HepG2 (cell line): ENCODE results near the gene SH3GLB2. TPM values are rescaled to one million over a fixed set of nuclear protein-coding genes. Genes with fewer than 3 reads are reported as not detected.

ENCODE experiments used
- CBFB ChIP-seq: sonication (generic); formaldehyde crosslinking; IDR thresholded peaks from 2 replicates; pipeline ENCODE4 v1.4.0; 2020; ENCODE audit warnings: missing genetic modification reagents
- CENPT ChIP-seq: sonication (generic); formaldehyde crosslinking; IDR thresholded peaks from 2 replicates; pipeline ENCODE4 v1.8.0; 2022; ENCODE audit warnings: low read depth, mild to moderate bottlenecking, moderate library complexity, missing genetic modification reagents
- HDAC1 ChIP-seq: sonication (generic); formaldehyde crosslinking; IDR thresholded peaks from 2 replicates; pipeline ENCODE4 v1.5.1; 2020; ENCODE audit warnings: mild to moderate bottlenecking, missing genetic modification reagents
- IKZF4 ChIP-seq: sonication (generic); formaldehyde crosslinking; IDR thresholded peaks from 2 replicates; pipeline ENCODE4 v1.5.1; 2020; ENCODE audit warnings: borderline replicate concordance, mild to moderate bottlenecking, low read depth, missing genetic modification reagents; ENCODE audit errors: not compliant biosample characterization
- MEIS1 ChIP-seq: sonication (generic); formaldehyde crosslinking; IDR thresholded peaks from 2 replicates; pipeline ENCODE4 v1.9.0; 2021; ENCODE audit warnings: mild to moderate bottlenecking, missing genetic modification reagents, moderate library complexity, borderline replicate concordance
- PHF8 ChIP-seq: sonication (generic); formaldehyde crosslinking; IDR thresholded peaks from 2 replicates; pipeline ENCODE4 v1.5.0; 2020; ENCODE audit warnings: missing genetic modification reagents
- RARA ChIP-seq: IDR thresholded peaks from 2 replicates; pipeline ENCODE4 v1.6.1; 2016; ENCODE audit warnings: missing genetic modification reagents, missing compliant biosample characterization
- RBFOX2 ChIP-seq: fragments of 200-400 bp; formaldehyde crosslinking; IDR thresholded peaks from 2 replicates; pipeline ENCODE4 v1.6.1; 2017; ENCODE audit warnings: low read depth, mild to moderate bottlenecking, low read length
- RFX1 ChIP-seq: fragments of 450-650 bp; IDR thresholded peaks from 2 replicates; pipeline ENCODE4 v1.6.1; 2017
- RNF2 ChIP-seq: fragments of 450-650 bp; conservative IDR thresholded peaks from 2 replicates; pipeline ENCODE4 v1.6.1; 2016; ENCODE audit warnings: low read depth
- SIX1 ChIP-seq: sonication (generic); formaldehyde crosslinking; IDR thresholded peaks from 2 replicates; pipeline ENCODE4 v1.4.0; 2020; ENCODE audit warnings: missing genetic modification reagents, borderline replicate concordance
- SRSF1 ChIP-seq: fragments of 200-400 bp; formaldehyde crosslinking; optimal IDR thresholded peaks from 2 replicates; pipeline ENCODE3; 2017; ENCODE audit warnings: mild to moderate bottlenecking, low read depth, low read length, moderate library complexity
- SRY ChIP-seq: sonication (generic); formaldehyde crosslinking; IDR thresholded peaks from 2 replicates; pipeline ENCODE4 v1.8.0; 2022; ENCODE audit warnings: mild to moderate bottlenecking, missing genetic modification reagents
- YEATS2 ChIP-seq: sonication (generic); formaldehyde crosslinking; IDR thresholded peaks from 2 replicates; pipeline ENCODE4 v1.4.0; 2020; ENCODE audit warnings: missing genetic modification reagents, borderline replicate concordance
- ZFP41 ChIP-seq: sonication (generic); formaldehyde crosslinking; IDR thresholded peaks from 2 replicates; pipeline ENCODE4 v1.4.0; 2020; ENCODE audit warnings: mild to moderate bottlenecking, missing genetic modification reagents, borderline replicate concordance
- ZNF160 ChIP-seq: sonication (generic); formaldehyde crosslinking; IDR thresholded peaks from 2 replicates; pipeline ENCODE4 v1.8.0; 2022; ENCODE audit warnings: mild to moderate bottlenecking, inconsistent platforms, missing genetic modification reagents
- ZNF235 ChIP-seq: sonication (generic); formaldehyde crosslinking; IDR thresholded peaks from 2 replicates; pipeline ENCODE4 v1.8.1; 2023; ENCODE audit warnings: mild to moderate bottlenecking, missing genetic modification reagents, borderline replicate concordance
- ZNF772 ChIP-seq: sonication (generic); formaldehyde crosslinking; IDR thresholded peaks from 2 replicates; pipeline ENCODE4 v1.5.0; 2020; ENCODE audit warnings: mild to moderate bottlenecking, missing genetic modification reagents
- ZNF850 ChIP-seq: sonication (generic); formaldehyde crosslinking; conservative IDR thresholded peaks from 2 replicates; pipeline ENCODE4 v1.9.0; 2021; ENCODE audit warnings: mild to moderate bottlenecking, missing genetic modification reagents
- polyA plus RNA-seq, 8 experiments: library from polyadenylated mRNA; depleted of rRNA in 3 of 8; stranded (reverse) in 7 of 8; unstranded in 1 of 8; fragments of >200 nt; fragmentation: Illumina TruSeq in 4 of 8; extraction: Trizol in 4 of 8; gene quantifications; 2 replicates each; pipeline versions ENCODE4 v1.2.1 to v1.2.3, GENCODE V29; 2011 to 2016; ENCODE audit warnings: low read depth in 4 of 8, missing spikeins in 1 of 8, mixed read lengths in 1 of 8; ENCODE audit not compliant: insufficient read depth in 1 of 8
- total RNA-seq, 5 experiments: library from RNA; depleted of rRNA; stranded (reverse); fragments of >200 nt; fragmentation: Illumina TruSeq; extraction: Trizol; gene quantifications; 2 replicates each; pipeline ENCODE4 v1.2.3, GENCODE V29; 2016; ENCODE audit warnings: low read depth in 1 of 5
- TF ChIP-seq, protein P1 (sequence below): sonication (generic); formaldehyde crosslinking; IDR thresholded peaks from 2 replicates; pipeline ENCODE4 v1.4.0; 2020; ENCODE audit warnings: missing genetic modification reagents
- TF ChIP-seq, protein P2 (sequence below): IDR thresholded peaks from 2 replicates; pipeline ENCODE4 v1.6.1; 2012; ENCODE audit warnings: low read length, improper control_type of control experiment
- TF ChIP-seq, protein P3 (sequence below): sonication (generic); formaldehyde crosslinking; conservative IDR thresholded peaks from 2 replicates; pipeline ENCODE4 v1.4.0; 2020; ENCODE audit warnings: mild to moderate bottlenecking, missing genetic modification reagents, moderate library complexity

SH3GLB2 gene
- total and polyA plus RNA-seq, 2 of the 13 experiments (the other 11 are each of a cell fraction or from before 2014, with no cell fraction given) = 24.0 to 40.6 TPM

DNA sequence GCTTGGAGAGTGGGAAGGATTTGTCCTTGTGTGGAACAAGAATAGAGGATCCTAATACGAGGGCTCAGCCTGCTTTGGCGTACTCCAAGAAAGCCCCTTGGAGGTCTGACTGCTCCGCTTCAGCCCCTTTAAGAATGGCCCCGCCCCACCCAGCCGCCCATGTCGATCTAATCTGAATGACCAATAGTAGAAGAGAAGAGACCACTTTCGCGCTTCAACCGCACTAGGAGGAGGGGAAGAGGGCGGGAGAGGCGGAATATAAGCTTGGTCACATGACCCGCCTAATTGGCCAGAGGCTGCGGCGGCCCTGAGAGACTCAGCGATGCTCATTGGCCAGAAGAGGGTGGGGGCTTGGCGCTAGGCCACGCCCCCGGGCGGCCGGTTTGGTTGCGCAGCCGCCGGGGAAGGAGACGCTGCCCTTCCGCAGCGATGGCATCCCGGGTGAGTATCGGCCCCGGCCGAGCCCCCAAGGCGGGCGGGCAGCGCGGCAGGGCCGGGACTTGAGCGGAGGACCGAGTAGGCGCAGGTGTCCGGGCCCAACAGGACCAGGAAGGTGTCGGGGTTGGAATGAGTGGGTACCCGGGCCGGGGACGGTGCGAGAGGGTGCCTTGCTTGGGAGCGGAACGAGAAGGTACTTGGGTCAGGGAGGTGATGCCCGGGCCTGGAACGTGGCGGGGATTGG is 8.3 kb upstream of the SH3GLB2 start, which contains the start of gene MIGA2 (continued):
- TF ChIP-seq RARA (CRISPR knock-in tag) = 0 out of 2 replicates have a peak, but pooled peaks have one; percentile 15
- TF ChIP-seq, protein P1, sequence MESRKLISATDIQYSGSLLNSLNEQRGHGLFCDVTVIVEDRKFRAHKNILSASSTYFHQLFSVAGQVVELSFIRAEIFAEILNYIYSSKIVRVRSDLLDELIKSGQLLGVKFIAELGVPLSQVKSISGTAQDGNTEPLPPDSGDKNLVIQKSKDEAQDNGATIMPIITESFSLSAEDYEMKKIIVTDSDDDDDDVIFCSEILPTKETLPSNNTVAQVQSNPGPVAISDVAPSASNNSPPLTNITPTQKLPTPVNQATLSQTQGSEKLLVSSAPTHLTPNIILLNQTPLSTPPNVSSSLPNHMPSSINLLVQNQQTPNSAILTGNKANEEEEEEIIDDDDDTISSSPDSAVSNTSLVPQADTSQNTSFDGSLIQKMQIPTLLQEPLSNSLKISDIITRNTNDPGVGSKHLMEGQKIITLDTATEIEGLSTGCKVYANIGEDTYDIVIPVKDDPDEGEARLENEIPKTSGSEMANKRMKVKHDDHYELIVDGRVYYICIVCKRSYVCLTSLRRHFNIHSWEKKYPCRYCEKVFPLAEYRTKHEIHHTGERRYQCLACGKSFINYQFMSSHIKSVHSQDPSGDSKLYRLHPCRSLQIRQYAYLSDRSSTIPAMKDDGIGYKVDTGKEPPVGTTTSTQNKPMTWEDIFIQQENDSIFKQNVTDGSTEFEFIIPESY = no peak
- TF ChIP-seq RNF2 = no peak
- peak; percentile 87 for TF ChIP-seq HDAC1
- TF ChIP-seq SRSF1 = peak; percentile 31
- peak; percentile 84 for TF ChIP-seq RBFOX2
- TF ChIP-seq ZNF160 (CRISPR knock-in tag) = peak; percentile 47; the same call in 1 of the 2 replicates
- TF ChIP-seq, protein P2, sequence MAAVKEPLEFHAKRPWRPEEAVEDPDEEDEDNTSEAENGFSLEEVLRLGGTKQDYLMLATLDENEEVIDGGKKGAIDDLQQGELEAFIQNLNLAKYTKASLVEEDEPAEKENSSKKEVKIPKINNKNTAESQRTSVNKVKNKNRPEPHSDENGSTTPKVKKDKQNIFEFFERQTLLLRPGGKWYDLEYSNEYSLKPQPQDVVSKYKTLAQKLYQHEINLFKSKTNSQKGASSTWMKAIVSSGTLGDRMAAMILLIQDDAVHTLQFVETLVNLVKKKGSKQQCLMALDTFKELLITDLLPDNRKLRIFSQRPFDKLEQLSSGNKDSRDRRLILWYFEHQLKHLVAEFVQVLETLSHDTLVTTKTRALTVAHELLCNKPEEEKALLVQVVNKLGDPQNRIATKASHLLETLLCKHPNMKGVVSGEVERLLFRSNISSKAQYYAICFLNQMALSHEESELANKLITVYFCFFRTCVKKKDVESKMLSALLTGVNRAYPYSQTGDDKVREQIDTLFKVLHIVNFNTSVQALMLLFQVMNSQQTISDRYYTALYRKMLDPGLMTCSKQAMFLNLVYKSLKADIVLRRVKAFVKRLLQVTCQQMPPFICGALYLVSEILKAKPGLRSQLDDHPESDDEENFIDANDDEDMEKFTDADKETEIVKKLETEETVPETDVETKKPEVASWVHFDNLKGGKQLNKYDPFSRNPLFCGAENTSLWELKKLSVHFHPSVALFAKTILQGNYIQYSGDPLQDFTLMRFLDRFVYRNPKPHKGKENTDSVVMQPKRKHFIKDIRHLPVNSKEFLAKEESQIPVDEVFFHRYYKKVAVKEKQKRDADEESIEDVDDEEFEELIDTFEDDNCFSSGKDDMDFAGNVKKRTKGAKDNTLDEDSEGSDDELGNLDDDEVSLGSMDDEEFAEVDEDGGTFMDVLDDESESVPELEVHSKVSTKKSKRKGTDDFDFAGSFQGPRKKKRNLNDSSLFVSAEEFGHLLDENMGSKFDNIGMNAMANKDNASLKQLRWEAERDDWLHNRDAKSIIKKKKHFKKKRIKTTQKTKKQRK = no peak
- TF ChIP-seq SRY = peak; percentile 44; the same call in 1 of the 2 replicates
- TF ChIP-seq CBFB (CRISPR knock-in tag) = no peak
- TF ChIP-seq IKZF4 (CRISPR knock-in tag) = peak; percentile 65
- peak; percentile 80 for TF ChIP-seq YEATS2 (CRISPR knock-in tag)
- no peak for TF ChIP-seq RFX1
- no peak for TF ChIP-seq CENPT (CRISPR knock-in tag)
- peak; percentile 64; the same call in 1 of the 2 replicates for TF ChIP-seq ZNF850
- no peak for TF ChIP-seq ZFP41
- TF ChIP-seq ZNF235 (CRISPR knock-in tag) = peak; percentile 45; the same call in 1 of the 2 replicates
- TF ChIP-seq SIX1 = 0 out of 2 replicates have a peak, but pooled peaks have one; percentile 11
- TF ChIP-seq ZNF772 (CRISPR knock-in tag) = no peak
- TF ChIP-seq, protein P3, sequence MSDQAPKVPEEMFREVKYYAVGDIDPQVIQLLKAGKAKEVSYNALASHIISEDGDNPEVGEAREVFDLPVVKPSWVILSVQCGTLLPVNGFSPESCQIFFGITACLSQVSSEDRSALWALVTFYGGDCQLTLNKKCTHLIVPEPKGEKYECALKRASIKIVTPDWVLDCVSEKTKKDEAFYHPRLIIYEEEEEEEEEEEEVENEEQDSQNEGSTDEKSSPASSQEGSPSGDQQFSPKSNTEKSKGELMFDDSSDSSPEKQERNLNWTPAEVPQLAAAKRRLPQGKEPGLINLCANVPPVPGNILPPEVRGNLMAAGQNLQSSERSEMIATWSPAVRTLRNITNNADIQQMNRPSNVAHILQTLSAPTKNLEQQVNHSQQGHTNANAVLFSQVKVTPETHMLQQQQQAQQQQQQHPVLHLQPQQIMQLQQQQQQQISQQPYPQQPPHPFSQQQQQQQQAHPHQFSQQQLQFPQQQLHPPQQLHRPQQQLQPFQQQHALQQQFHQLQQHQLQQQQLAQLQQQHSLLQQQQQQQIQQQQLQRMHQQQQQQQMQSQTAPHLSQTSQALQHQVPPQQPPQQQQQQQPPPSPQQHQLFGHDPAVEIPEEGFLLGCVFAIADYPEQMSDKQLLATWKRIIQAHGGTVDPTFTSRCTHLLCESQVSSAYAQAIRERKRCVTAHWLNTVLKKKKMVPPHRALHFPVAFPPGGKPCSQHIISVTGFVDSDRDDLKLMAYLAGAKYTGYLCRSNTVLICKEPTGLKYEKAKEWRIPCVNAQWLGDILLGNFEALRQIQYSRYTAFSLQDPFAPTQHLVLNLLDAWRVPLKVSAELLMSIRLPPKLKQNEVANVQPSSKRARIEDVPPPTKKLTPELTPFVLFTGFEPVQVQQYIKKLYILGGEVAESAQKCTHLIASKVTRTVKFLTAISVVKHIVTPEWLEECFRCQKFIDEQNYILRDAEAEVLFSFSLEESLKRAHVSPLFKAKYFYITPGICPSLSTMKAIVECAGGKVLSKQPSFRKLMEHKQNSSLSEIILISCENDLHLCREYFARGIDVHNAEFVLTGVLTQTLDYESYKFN = 0 out of 2 replicates have a peak, but pooled peaks have one; percentile 28
- TF ChIP-seq MEIS1 = no peak
- TF ChIP-seq PHF8 (CRISPR knock-in tag) = peak; percentile 89
